ENCODE results near the gene CASKIN2.

CASKIN2 gene

DNA sequence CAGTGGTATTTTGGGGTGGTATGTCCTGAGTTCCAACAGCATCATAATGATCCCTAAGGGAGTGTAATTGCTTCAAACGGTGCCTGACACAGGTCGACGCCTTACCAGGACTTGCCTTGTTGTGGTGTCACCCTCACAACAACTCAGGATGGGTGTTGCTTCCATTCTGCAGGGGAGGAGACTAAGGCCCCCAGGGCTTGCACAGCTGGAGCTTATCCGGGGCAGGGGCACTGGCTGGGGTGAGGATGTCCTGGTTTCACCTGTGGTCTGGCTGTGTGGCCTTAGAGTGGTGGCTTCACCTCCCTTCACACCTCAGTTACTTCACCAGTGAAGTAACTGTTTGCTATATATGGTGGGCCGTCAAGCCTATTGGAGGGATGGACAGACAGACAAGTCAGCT, 33.5 kb upstream of the CASKIN2 start:
- no peak for DNase-seq

DNA sequence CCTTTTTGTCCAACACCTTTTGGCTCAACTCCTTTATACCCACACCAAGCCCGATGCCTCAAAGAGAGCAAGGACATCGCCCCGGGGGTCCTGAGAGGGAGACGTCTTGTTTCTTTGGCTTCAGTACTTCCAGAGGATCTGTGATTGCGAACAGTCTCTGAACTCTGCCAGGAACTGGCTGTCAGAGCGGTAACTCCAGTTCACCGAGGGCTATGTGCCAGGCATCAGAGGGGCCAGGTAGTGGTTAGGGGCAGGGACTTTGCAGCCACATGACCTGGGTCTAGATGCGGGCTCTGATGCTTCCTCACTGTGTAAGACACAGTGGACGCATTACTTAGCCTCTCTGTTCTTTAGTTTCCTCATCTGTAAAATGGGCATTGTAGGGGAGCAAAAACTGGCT, 31.8 kb upstream of the CASKIN2 start:
- DNase-seq = no peak

DNA sequence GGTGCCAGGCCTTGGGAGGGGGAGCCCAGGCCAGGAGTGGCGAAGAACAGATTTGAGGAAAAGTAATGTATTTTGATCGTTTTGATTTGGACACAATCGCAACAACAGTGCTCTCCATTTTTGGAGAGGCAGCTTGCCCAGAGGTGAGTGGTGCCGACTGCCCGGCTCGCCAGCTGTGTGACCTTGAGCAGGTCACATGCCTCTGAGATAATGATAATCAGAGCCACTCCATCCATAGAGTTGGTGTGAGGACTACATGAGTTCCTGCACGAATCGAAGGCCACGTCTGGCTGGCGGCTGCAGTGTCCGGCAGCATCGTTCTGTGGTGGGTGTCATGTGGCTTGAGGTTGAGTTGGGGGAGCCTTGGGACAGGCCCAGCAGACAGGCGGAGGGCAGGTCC, 30.8 kb upstream of the CASKIN2 start:
- DNase-seq = no peak

DNA sequence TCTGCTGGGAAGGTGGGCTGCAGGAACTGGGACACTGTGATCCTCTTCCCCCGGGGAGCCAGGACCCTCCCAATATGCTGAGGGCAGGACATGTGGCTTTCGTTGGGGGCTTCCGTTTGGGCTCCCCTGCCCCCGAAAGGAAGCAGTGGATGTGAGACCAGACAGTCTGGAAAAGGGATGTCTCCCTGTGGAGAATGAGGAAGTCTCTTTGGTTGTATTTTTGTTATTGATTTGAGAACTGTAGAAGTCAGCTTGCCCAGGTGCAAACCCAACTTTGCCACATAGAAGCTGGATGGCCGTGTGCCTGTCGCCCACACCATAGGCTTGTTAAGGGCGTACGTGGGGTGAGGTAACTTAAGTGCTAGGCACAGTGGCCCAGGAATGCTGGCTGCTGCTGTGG, 28.9 kb upstream of the CASKIN2 start:
- DNase-seq = no peak

DNA sequence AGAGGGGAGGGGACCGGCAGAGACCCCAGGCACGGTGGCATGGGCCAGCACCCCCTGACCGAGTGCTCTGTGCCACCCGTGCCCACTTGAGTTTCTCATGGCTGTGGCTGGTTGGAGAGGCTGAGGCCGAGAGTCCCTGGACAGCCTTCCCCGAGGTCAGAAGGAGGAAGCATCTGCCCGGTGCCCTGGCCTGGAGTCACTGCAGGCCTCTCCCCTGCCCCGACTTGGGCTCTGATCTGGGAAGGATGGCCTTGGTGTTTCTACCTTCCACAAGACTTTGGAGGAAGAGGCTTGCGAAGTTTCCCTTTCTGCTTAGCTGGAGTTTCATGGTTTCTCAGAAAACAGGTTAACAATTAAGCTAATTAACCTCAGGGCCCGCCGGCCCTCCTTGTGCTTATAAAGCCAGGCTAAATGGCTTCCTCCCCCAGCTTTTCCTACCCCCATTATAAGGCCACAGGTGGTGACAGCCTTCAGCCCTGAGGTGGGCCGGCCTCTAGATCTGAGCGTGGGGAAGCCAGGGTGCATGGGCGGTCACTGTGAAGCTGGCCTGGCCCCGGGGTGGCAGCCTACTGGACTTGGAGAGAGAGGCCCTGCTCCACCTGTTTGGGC, 27.5 kb upstream of the CASKIN2 start:
- DNase-seq = no peak

DNA sequence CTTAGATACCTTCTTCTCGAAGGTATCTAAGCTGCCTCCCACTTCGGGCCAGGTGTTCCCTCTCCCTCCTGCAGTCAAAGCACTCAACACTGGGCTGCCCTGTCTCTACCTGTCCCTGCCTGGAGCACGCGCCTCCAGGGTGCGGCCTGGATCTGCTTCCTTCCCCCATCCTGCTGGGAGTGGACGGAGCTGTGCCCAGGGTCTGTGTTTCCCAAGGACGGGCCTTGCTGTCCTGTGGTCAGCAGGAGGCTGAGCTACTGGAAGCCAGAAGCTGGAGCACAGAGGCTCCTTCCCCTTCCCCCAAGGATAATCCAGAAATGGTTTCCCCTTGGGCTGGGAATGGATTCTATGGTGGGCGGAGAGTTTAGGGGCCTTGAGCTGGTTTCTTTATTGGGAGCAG, 26.9 kb upstream of the CASKIN2 start:
- no peak for DNase-seq

DNA sequence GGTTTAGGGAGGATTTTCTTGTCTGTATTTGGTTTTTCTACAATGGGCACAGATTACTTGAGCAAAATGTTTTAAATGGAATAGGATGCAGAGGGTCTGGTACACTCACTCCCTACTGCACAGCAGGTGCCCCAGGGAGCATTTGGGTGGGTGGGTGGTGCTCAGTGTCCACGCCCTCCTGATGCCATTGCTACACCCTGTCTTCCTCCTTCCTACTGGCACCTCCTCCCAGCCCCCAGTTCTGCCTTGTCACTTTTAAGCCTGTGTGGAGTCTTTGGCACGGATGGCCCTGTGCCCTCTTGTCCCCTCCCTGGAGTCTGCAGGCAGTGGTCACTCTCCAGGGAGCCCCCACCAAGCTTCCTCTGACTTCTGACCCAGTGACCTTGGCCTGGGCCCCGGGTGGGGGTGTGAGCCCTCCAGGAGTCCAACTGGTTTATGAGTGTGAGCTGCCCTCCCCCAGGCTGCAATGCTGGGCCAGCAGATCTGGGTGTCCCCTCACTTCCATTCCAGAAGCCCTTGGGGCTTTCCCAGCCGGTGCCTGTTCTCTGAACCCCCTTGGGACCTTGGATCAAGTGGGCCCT, 25.7 kb upstream of the CASKIN2 start:
- DNase-seq = no peak

DNA sequence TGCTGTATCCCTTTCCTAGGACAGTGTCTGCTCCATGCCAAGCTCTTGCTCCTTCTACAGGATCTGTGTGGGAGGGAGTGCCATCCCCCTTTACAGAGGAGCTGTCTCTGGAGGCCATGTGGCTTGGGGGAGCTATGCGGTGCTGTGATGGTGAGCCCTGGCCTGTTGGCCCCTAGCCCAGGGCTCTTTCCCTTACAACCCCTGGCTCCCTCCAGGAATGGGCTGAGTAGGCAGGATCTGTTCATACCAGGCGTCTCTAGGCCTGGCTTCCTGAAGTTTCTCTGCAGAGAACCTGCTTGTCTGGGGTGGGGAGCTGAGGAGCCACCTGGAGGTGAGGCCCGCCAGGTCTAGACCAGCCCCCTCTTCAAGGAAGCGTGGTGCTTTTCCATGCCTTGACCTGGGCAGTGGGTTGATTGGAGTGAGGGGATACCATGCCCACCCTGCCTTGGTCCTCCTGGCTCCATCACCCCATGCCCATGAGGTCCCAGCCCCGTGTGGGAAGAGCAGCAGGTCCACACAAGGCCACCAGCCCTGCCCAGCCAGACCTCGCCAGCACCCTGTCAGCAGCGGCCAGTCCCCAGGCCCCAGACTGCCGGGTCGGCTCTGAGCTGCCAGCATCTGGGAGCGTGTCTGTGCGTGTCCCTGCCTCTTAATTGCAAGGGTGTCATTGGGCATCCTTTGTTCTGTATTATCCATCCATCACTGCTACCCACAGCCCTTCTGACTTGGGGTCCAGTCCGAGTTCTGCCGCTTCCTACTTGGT, 24.8 kb upstream of the CASKIN2 start:
- DNase-seq = no peak

DNA sequence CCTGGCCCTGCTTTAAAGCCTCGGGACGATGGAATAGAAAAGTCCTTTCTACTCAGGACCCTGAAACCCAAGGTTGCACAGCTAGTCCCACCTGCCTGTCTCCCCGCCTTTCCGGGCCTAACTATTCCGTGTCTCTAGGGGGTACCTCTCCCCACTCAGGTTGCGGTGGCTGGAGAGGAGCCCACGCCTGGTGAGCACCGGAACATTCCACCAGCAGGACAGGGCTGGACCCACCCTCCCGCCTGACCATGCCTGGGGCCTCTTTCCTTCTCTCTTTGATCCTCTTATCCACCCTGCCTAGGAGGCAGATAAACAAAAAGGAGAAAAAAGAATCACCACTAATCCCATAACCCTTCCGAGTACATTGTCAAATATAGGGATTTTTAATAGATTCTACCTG, 21.0 kb upstream of the CASKIN2 start:
- DNase-seq = no peak

DNA sequence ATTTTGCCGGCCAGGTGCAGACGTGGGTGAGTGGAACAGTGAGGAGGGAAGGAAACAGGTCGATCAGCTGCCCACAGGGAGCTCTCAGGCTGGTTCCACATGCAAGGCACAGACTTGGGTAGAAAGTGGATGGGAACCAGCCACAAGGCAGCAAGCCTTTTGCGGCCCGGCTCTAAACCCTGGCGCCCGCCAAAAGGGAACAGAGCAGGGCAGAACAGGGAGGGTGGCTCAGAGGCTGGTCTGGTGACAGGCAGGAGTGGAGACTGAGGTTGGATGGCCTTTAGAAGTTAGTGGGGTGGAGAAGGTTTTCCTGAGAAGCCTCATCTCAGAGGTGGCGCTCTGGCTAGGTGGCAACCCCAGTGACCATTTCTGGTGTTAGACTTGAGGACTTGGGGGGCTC, 20.5 kb upstream of the CASKIN2 start:
- DNase-seq = no peak

DNA sequence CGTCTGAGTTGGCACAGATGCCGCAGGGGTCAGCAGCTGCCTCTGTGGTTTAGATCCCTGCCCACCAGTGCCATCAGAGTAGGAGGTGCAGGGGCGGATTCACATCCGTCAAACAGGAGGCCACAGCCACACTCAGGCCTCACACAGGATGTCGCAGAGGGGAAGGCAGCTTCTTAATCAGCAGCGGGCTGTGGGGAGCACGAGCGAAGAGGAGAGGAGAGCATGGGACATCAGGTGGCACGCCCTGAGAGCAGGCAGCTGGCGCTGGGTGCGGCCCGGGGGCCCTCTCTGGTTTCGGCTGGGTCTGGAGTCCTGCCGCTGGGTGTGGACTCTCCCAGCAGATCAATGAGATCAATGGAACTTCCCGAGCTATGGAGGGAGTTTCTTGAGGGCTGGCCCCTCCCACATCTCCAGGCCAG, 19.8 kb upstream of the CASKIN2 start:
- DNase-seq = no peak

DNA sequence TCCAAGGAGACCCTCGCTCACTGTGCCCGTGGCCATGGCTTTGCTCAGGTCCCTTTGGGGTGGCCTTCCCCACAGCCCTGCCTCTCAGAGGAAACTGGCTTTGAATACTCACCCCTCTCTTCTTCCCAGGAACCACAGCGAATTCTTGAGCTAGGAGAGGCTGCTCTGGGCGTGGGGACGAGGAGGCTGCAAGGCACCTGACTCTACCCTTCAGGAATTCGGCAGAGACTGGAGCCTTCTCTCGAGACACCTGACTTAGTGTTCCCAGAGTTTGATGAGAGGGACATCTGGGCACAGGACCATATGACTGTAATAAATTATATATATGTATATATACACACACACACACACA, 16.4 kb upstream of the CASKIN2 start:
- no peak for DNase-seq

DNA sequence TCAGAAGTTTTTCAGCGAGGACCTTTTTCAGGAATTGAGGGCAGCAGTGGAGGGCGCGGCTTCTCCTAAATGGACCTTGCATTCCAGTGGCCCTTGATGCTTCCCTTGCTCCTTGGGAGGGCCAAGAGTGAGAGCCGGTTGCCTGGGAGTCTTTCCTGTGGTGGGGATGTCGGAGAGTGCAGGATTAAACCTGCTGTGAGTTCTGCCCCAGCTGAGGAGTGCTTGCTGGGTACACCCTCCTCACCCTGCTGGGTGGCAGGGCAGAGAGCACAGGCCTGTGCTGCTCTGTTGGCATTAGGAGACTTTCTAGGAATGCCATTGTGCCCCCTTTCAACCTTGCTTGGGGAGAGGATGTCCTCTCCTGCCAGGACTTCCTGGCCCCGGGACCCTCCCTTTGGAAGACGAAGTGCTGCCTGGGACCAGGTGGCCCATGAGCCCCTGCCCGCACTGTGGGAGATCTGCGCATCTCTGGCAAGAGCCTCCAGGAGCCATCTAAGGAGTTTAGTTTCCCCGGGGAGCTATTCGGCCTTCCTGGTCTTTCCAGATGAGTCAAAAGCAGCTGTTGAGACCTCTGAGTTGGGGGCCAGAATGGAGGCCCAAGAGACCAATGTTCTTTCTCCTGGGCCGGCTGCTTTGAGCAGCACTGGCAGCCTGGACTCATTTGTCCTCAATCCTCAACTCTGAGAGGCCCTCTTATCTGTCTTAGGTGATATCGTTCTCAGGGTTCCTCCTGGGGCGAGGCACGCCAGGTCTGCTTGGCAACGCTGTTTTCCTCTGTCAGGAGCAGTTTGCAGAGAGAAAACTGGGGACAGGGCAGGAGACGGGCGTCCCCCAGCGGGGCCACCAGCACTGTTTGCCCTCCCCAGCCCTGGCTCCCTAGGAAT, 15.7 kb upstream of the CASKIN2 start:
- no peak for DNase-seq

DNA sequence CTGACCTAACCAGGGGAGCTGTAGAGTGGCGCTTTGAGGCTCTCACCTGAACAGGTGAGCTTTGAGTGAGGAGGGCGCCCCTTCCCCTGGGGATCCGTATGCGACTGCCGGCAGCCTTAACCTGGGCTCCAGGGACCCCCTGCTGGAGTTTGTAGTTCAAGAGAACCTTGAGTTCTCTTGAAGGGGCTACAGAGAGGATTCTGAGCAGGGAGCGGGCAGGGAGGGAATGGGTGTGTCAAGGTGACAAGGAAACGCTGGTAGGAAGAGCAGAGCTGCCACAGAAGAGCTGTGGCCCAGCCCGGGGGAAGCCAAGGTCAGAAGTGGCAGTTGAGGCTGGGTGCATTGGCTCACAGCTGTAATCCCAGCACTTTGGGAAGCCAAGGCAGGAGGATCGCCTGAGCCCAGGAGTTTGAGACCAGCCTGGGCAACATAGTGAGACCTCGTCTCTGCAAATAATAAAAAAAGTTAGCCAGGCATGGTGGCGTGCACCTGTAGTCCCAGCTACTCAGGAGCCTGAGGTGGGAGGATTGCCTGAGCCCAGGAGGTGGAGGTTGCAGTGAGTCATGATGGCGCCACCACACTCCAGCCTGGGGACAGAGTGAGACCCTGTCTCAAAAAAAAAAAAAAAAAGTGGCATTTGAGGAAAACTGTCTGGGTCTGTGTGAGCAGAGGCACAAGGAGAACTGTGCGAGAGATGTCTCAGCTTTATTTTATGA, 11.4 kb upstream of the CASKIN2 start:
- no peak for DNase-seq

DNA sequence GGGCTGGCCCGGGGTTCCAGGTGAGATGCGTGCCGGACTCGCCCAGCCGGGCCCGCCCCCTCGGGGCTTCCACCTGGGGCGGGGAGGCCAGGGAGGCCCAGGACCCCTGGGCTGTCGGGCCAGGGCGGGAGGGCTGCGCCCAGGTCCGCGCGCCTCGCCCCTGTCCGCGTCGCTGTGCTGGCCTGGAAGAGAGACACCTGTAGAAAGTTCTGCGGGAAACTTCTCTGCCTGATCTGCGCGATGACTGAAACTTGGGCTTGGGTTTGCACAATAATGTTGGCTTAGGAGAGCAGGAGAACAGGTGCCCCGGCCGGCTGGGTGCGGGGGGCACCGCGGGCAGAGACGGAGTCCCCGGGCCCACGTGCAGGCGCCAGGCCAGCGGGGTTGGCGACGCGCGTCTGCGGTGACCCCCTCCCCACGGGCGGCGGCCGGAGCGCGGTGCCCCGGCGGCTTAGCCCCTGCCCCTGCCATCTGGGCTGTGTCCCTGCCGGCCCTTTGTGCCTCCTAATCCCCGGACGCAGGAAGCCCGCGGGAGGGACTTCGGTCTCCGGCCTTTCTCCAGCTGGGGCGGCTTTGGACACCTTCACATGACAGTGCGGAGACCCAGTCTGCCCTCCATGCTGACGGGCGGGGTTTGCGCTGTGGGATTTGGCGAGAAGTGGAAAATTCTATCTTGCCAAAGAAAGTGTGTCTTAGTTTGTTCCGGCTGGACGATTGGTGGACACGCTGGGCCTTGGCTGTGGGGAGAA, 10.6 kb upstream of the CASKIN2 start:
- DNase-seq = no peak

DNA sequence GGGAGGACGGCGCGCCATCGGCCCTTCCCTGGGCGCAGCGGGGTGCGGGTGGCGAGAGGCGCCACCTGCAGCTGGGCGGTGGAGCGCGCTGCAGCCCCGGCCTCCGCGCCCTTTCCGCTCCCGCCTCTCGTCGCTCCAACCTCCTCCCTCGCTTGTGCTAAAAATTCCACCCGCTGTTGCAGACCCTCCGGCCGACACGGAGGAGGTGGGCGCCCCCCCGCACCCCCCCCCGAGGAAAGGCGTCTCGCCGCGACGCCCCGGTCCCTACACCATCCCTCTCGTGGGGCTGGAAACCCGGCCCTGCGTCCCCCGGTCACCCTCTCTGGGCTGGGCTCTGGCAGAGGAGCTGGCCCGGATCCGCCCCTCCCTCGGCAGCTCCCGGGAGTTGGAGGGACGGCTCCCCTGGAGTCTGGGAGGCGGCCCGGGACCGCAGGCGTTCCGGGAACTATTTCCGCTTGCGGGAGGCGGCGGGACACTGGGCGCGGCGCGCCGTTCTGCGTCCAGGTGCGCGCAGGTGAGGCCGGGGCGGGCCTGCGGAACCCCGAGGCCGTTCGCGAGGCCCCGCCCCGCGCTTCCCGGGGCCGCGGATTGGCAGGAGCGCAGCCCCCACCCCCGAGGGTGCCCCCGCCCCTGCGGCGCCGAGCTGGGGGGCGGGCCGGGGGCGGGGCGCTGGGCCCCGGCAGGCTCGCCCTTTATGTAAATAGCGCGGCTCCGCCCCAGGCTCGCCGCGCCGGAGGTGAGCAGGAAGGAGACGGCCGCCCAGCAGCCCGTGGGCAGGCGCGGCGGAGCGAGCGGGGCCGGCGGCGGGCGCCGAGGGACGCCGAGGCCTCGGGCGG, 9.9 kb upstream of the CASKIN2 start, which contains the start of gene LLGL2:
TSS of gene LLGL2 (plus strand) at position 728 of the 836 bp plus-strand sequence. CDS start 17,730 bp downstream, outside the sequence.
- DNase-seq = peak; percentile 28

DNA sequence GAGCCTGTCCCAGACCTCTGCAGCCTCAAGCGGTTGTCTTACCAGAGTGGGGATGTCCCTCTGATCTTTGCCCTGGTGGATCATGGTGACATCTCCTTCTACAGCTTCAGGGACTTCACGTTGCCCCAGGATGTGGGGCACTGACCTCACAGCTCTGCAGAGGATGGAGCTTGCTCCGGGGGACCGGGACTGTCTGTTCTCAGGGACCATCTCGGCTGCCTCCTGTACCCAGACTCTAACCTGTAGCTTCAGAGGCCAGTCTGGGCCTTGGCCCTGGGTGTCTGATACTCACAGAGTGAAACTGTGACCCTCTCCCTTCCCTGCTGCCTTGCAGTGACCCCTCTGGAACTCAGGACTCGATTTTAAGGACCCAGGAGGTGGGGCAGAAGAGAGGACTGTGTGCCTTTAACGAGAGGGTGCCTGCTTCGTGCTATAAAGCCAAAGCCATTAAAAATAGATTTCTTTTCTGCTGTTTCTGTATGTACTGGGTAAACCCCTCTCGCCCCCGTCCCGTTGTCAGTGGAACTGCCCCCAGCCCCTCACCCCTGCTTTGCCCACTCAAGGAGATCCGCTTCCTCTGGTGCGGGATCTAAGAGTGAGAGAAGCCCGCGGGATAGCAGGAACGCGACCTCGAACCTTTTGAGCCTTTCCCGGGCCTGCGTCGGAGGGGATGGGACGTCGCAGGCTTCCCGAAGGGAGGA, 9.1 kb upstream of the CASKIN2 start:
- no peak for DNase-seq

DNA sequence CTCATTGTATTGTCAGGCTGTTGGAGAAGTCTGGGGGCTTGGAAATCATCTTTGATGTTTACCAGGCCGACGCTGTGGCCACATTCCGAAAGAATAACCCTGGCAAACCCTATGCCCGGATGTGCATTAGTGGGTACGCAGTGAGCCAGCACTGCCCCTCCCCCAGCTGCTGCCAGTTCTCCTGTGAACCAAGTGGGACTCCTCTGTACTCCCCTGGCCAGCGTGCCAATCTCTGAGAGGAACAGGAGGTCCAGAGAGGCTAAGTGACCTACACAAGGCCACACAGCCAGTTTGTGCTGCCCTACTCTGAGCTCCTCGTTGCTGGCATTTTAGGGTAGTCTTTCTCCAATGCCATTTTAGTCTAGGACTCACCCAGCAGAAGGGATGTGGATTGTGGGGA, 8.3 kb upstream of the CASKIN2 start:
- no peak for DNase-seq

DNA sequence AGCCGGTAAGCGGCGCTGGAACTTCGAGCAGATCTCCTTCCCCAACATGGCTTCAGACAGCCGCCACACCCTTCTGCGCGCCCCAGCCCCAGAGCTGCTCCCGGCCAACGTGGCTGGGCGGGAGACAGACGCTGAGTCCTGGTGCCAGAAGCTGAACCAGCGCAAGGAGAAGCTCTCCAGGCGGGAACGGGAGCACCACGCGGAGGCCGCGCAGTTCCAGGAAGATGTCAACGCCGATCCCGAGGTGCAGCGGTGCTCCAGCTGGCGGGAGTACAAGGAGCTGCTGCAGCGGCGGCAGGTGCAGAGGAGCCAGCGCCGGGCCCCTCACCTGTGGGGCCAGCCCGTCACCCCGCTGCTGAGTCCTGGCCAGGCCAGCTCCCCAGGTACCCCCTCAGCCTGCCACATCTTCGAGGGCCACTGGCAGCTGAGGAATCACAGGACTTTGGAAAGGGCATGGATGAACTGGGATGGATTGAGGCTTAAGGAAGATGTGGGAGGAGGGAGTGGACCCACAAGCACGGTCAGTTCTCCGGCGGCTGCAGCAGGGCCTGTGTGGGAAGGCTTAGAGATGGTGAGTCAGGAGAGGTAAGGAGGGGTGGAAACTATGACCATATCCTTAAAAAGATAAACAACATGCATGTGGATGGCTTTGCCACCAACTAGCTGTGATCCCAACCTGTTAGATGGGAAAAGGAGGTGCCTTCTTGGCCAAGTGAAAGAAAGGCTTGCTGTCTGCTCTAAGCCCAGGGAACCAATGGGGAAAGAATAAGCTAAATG, 6.8 kb upstream of the CASKIN2 start:
- no peak for DNase-seq

DNA sequence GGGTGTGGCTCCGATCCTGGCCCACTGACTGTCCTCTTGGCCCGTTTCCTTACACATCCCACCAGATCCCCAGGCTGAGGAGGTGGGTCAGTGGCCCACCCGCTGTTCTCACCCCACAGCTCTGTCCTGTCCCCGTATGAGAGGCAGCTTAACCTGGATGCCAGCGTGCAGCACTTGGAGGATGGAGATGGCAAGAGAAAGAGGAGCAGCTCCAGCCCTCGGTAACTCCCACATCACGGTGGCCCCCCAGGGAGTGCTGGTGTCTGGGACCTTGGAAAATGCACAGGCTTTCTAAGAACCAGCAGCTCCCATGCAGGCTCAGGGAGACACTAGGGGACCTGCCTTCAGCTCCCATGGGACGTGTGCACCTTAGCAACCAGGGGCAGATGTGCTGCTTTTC, 6.0 kb upstream of the CASKIN2 start:
- DNase-seq = no peak
